Activated CD4-positive, alpha-beta T cell treated with anti-CD3 and anti-CD28 coated beads, Interleukin-2, amount 10 ng/mL, durations not matched to agents 24 days and 14 days (primary cell): ENCODE results near the gene STX18. TPM values are rescaled to one million over a fixed set of nuclear protein-coding genes. Genes with fewer than 3 reads are reported as not detected.

Experiments used
- DNase-seq: peaks from one replicate; pipeline ENCODE4 v3.0.0; 2022
- H3K27ac Mint-ChIP-seq: one replicate; pipeline ENCODE4 v1.8.0; 2022; ENCODE audit warnings: mild to moderate bottlenecking, mixed read lengths
- H3K27me3 Mint-ChIP-seq: one replicate; pipeline ENCODE4 v1.8.0; 2022; ENCODE audit warnings: mixed read lengths
- H3K36me3 Mint-ChIP-seq: one replicate; pipeline ENCODE4 v1.8.0; 2022; ENCODE audit warnings: low read depth, mild to moderate bottlenecking, mixed read lengths
- H3K4me1 Mint-ChIP-seq: one replicate; pipeline ENCODE4 v1.8.0; 2021; ENCODE audit warnings: mixed read lengths
- H3K4me3 Mint-ChIP-seq: one replicate; pipeline ENCODE4 v1.8.0; 2022; ENCODE audit warnings: mild to moderate bottlenecking, moderate library complexity, mixed read lengths
- H3K9me3 Mint-ChIP-seq: one replicate; pipeline ENCODE4 v1.8.0; 2021; ENCODE audit warnings: mixed read lengths
- intact Hi-C: fragments of 100-400 bp; cut with micrococcal nuclease; formaldehyde crosslinking; loops from one replicate; pipeline ENCODE4 v1.15.1; 2023
- total RNA-seq: library from RNA; stranded (reverse); gene quantifications from 2 replicates; pipeline ENCODE4 v1.2.3, GENCODE V29; 2022

The STX18 gene
- total RNA-seq, 1 donor from 2014 or later = 35.6 TPM

DNA sequence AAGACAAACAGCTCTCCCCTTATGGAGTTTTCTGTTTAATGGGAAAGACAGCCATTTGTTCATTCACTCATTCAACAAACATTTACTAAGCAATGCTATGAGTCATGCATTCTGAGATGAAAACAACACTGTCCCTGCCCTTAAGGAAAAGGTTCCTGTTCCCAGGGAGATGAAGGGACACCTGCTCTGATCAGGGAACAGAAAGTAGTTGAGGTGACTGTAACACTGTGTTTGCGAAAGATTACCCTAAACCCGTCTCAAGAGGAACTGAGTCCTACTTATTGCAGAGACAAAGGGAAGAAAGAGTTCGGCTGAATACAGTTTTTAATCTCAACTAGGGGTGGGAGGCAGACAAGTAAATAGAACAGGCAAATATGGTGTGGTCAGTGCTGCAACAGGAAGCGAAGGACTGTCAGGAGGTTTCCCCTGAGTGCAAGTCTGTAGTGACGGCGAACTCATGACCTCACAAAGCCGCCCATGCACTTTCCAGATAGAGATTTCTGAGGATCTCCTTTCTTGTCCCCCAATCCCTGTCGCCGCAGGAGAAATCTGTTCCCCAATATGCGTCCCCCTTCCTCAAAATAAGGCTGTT is 712 bp downstream of the STX18 start:
- peak overlapping the region; percentile 93 for H3K4me3 Mint-ChIP-seq
- intact Hi-C loops = loop anchor here (1.0 to 5.0 kb wide), 2 partner anchors 49 to 293 kb away; partner anchors contain the start of gene TMEM128
- peaks cover 2% of the 10 kb centered on the region for H3K36me3 Mint-ChIP-seq
- H3K27me3 Mint-ChIP-seq = no peaks in the 10 kb centered on the region
- H3K27ac Mint-ChIP-seq = peak overlapping the region; percentile 93
- H3K9me3 Mint-ChIP-seq = no peaks in the 10 kb centered on the region
- peaks cover 35% of the 10 kb centered on the region for H3K4me1 Mint-ChIP-seq
- peak; percentile 80 for DNase-seq

GRCh38 chr4:4539481-4539880 is 2.4 kb downstream of the STX18 start:
- Mint-ChIP-seq H3K27ac (no peak overlapping the region), H3K4me1 (peaks cover 35% of the 10 kb centered on the region), H3K9me3 (no peaks in the 10 kb centered on the region), H3K27me3 (no peaks in the 10 kb centered on the region), H3K36me3 (peaks cover 2% of the 10 kb centered on the region), H3K4me3 (no peak overlapping the region)
- no peak for DNase-seq
- intact Hi-C loops = no loop called here

GRCh38 chr4:4535590-4535989 is 6.3 kb downstream of the STX18 start:
- no peak overlapping the region for H3K4me3 Mint-ChIP-seq
- H3K27ac Mint-ChIP-seq = no peak overlapping the region
- H3K9me3 Mint-ChIP-seq = no peaks in the 10 kb centered on the region
- DNase-seq = no peak
- intact Hi-C loops = no loop called here
- H3K27me3 Mint-ChIP-seq = no peaks in the 10 kb centered on the region
- peaks cover 15% of the 10 kb centered on the region for H3K4me1 Mint-ChIP-seq
- H3K36me3 Mint-ChIP-seq = peaks cover 2% of the 10 kb centered on the region

- no peak overlapping the region for H3K27ac Mint-ChIP-seq
- no peak for DNase-seq
- H3K9me3 Mint-ChIP-seq = no peaks in the 10 kb centered on the region
- H3K27me3 Mint-ChIP-seq = no peaks in the 10 kb centered on the region
- intact Hi-C loops = no loop called here
- H3K4me1 Mint-ChIP-seq = peaks cover 7% of the 10 kb centered on the region
- peaks cover 2% of the 10 kb centered on the region for H3K36me3 Mint-ChIP-seq
- H3K4me3 Mint-ChIP-seq = no peak overlapping the region
Measured at GRCh38 chr4:4534515-4535145, 7.2 kb downstream of the STX18 start.

DNA sequence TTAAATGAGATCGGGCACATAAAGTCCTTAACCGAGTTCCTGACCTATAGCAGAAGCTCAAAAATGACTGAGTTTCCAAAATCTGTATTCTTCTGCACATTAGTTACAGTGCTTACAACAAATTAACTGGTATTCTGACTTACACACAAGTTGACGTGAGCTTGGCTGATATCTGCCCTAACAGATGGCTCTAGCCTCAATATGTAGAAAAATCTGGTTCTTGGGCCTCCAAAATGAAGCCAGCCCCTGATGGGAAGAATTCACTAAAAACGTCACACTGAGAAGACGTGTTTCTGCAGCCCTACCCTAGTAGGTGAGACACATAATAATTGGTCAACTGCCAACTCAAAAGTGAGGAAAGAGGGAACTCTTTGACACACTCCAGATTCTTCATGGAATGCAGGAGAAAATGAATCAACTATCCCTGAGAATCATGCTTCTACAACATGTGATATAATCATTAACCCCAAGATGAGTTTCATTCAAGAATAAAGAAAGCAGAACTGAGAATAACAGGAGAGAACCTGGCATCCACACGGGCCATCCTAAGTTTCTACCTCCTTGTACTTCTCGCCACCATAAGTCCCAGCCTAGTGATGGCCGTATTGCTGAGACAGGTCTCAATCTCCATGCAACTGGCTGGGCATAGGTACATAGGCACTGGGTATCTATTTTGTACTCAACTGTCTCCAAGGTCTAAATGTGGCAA is 8.2 kb downstream of the STX18 start:
- intact Hi-C loops = no loop called here
- DNase-seq = no peak
- no peak overlapping the region for H3K4me3 Mint-ChIP-seq
- H3K36me3 Mint-ChIP-seq = peaks cover 2% of the 10 kb centered on the region
- no peaks in the 10 kb centered on the region for H3K4me1 Mint-ChIP-seq
- no peak overlapping the region for H3K27ac Mint-ChIP-seq
- no peaks in the 10 kb centered on the region for H3K9me3 Mint-ChIP-seq
- H3K27me3 Mint-ChIP-seq = no peaks in the 10 kb centered on the region

DNA sequence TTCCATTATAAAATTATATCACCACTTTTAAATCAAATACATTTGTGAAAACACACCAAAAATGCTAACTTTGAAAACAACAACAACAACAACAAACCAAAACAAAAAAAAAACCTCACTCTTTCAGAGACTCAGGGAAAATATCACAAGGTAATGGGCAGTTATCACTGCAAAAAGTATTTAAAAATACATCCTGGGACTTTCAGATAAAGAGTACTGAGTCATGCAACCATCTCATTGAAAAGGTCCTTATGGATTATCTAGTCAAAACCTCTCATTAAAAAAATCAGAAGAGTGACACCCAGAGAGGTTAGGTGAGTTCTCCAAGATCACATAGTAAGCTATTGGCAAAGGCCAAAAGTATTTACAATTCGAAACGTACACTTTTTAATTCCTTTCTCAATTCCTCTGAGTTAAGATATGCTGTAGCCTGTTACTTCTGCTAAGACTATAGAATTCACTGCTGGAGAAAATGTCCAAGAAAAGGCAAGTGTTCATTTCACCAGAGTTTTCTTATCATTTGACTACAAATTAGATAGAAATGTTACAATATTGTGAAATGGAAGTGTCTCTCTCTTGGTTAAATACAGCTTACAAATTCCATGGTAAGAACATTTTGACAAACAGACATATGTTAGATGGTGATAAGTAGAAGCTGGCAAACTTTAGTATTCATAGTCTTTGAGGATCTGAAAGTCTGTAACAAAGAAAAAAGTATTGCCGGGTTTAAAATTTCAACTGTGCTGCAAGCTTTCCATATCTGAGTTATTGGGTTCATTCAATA is 9.3 kb downstream of the STX18 start:
- no peaks in the 10 kb centered on the region for H3K27me3 Mint-ChIP-seq
- peaks cover 2% of the 10 kb centered on the region for H3K36me3 Mint-ChIP-seq
- intact Hi-C loops = no loop called here
- no peaks in the 10 kb centered on the region for H3K4me1 Mint-ChIP-seq
- H3K9me3 Mint-ChIP-seq = no peaks in the 10 kb centered on the region
- DNase-seq = no peak
- H3K27ac Mint-ChIP-seq = no peak overlapping the region
- H3K4me3 Mint-ChIP-seq = no peak overlapping the region

GRCh38 chr4:4529392-4529791 is 12.5 kb downstream of the STX18 start:
- Mint-ChIP-seq H3K4me1 (peaks cover 5% of the 10 kb centered on the region), H3K9me3 (no peaks in the 10 kb centered on the region), H3K27ac (no peak overlapping the region), H3K36me3 (peaks cover 4% of the 10 kb centered on the region), H3K27me3 (no peaks in the 10 kb centered on the region), H3K4me3 (no peak overlapping the region)
- no peak for DNase-seq
- intact Hi-C loops = no loop called here

- H3K9me3 Mint-ChIP-seq = no peaks in the 10 kb centered on the region
- H3K4me3 Mint-ChIP-seq = no peak overlapping the region
- H3K27me3 Mint-ChIP-seq = no peaks in the 10 kb centered on the region
- H3K27ac Mint-ChIP-seq = no peak overlapping the region
- DNase-seq = no peak
- peaks cover 4% of the 10 kb centered on the region for H3K36me3 Mint-ChIP-seq
- H3K4me1 Mint-ChIP-seq = peaks cover 12% of the 10 kb centered on the region
- intact Hi-C loops = no loop called here
Measured at GRCh38 chr4:4526401-4526800, 15.4 kb downstream of the STX18 start.

GRCh38 chr4:4524364-4524763 is 17.5 kb downstream of the STX18 start:
- Mint-ChIP-seq H3K36me3 (peaks cover 4% of the 10 kb centered on the region), H3K27ac (no peak overlapping the region), H3K9me3 (no peaks in the 10 kb centered on the region), H3K4me1 (peaks cover 15% of the 10 kb centered on the region), H3K27me3 (no peaks in the 10 kb centered on the region), H3K4me3 (no peak overlapping the region)
- intact Hi-C loops = no loop called here
- DNase-seq = peak; percentile 76

DNA sequence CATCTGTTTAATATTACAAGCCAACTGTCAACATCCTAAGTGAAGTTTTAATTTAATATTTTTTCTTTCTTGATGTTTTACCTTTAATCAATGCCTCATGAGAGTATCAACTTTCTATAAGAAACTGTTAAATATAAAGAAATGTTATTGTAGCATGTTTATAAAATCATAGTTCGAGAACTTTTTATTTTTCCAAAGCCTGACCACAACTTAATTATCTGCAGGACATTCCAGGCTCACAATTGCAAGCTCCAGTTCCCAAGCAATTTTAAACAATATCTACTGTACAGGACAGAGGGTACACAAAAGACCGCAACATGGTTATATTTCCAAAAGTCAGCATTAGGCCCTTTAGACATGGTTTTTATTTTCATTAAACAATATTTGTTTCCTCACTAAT is 20.1 kb downstream of the STX18 start:
- Mint-ChIP-seq H3K27ac (no peak overlapping the region), H3K4me1 (peaks cover 15% of the 10 kb centered on the region), H3K27me3 (no peaks in the 10 kb centered on the region), H3K36me3 (peaks cover 4% of the 10 kb centered on the region), H3K9me3 (no peaks in the 10 kb centered on the region), H3K4me3 (no peak overlapping the region)
- intact Hi-C loops = no loop called here
- DNase-seq = no peak

- intact Hi-C loops = no loop called here
Measured at GRCh38 chr4:4521136-4521535, 20.7 kb downstream of the STX18 start.

GRCh38 chr4:4519297-4519894 is 22.5 kb downstream of the STX18 start:
- H3K9me3 Mint-ChIP-seq = no peaks in the 10 kb centered on the region
- H3K36me3 Mint-ChIP-seq = no peaks in the 10 kb centered on the region
- no peak overlapping the region for H3K4me3 Mint-ChIP-seq
- DNase-seq = no peak
- intact Hi-C loops = no loop called here
- peaks cover 10% of the 10 kb centered on the region for H3K4me1 Mint-ChIP-seq
- H3K27me3 Mint-ChIP-seq = no peaks in the 10 kb centered on the region
- no peak overlapping the region for H3K27ac Mint-ChIP-seq

More at GRCh38 chr4:4521136-4521535, 20.7 kb downstream of the STX18 start:
- H3K4me3 Mint-ChIP-seq = no peak overlapping the region
- no peak for DNase-seq
- no peaks in the 10 kb centered on the region for H3K9me3 Mint-ChIP-seq
- no peaks in the 10 kb centered on the region for H3K27me3 Mint-ChIP-seq
- no peak overlapping the region for H3K27ac Mint-ChIP-seq
- peaks cover 15% of the 10 kb centered on the region for H3K4me1 Mint-ChIP-seq
- H3K36me3 Mint-ChIP-seq = peaks cover 2% of the 10 kb centered on the region

DNA sequence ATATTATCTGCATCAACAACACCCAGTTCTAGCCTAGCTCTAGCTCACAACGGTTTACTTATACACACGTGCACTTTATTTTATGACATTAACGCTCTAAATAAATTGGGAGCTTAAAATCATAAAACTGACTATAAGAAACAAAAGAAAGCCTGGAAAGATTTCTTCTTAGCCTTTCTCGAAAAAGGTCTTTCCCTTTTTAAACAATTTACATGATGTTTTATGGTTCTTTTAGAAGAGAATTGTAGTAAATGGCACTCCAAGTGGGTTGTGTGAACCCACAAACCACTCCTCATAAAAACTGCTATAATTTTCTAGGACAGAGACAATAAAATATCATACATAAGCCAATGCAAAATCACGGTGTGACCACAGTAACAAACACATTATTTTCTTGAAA is 23.1 kb downstream of the STX18 start:
- Mint-ChIP-seq H3K27ac (no peak overlapping the region), H3K4me3 (no peak overlapping the region), H3K36me3 (no peaks in the 10 kb centered on the region), H3K4me1 (peaks cover 4% of the 10 kb centered on the region), H3K27me3 (no peaks in the 10 kb centered on the region), H3K9me3 (no peaks in the 10 kb centered on the region)
- DNase-seq = no peak
- intact Hi-C loops = no loop called here
